ENCODE data around the gene APOA5. TPM values are rescaled to one million over a fixed set of nuclear protein-coding genes. Genes with fewer than 3 reads are reported as not detected.

Gene APOA5
- total and polyA plus RNA-seq, 2 of the 13 experiments (the other 11 are each of a cell fraction or from before 2014, with no cell fraction given) = 44.0 to 49.1 TPM

DNA sequence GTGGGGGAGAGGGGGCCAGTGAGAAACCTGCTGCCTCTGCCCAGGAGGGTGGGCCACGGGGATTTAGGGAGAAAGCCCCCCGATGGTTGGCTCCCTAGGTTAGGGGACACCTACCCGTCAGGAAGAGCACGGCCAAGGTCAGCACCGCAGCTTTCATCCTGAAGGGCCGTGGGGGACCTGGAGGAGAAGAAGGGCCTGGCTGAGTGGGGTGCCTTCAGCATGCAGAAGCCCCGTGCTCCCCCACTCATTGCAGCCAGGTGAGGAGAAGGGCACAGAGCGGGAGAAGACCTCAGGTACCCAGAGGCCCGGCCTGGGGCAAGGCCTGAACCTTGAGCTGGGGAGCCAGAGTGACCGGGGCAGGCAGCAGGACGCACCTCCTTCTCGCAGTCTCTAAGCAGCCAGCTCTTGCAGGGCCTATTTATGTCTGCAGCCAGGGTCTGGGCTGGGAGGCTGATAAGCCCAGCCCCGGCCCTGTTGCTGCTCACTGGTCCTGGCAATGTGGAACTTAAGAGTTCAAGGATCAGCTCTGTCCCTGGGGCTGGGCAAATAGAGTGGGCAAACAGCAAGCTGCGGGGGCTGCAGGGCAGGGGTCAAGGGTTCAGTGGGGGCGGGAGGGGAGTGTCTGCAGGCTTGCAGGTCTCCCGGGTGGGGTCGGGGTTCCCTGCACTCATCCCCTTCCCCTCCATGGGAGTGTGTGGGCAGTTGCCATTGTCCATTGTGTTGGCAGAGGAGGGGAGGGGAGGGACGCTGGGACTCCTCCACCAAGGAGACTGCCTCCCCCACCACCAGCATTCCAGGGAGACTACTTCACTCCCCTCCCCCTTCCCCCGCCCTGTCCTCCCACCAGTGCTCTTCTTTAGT, 45.8 kb upstream of the APOA5 start, which contains the start of gene APOA1 (continued):
- TF ChIP-seq ARID4A (CRISPR knock-in tag; IDR thresholded peaks at IDR 0.05; ENCODE audit: borderline replicate concordance) (peak; percentile 79; the same call in 1 of the 2 replicates), POGZ (CRISPR knock-in tag; IDR thresholded peaks at IDR 0.05) (no peak), ZNF775 (CRISPR knock-in tag; IDR thresholded peaks at IDR 0.05; ENCODE audit: borderline replicate concordance) (no peak), ZNF746 (CRISPR knock-in tag; IDR thresholded peaks at IDR 0.05) (peak; percentile 97), ZFX (CRISPR knock-in tag; IDR thresholded peaks at IDR 0.05; ENCODE audit: low read depth) (peak; percentile 98), ZNF256 (CRISPR knock-in tag; conservative IDR thresholded peaks at IDR 0.05) (peak; percentile 66; the same call in 1 of the 2 replicates), MLLT10 (CRISPR knock-in tag; IDR thresholded peaks at IDR 0.05) (peak; percentile 94), ZFY (CRISPR knock-in tag; IDR thresholded peaks at IDR 0.05) (peak; percentile 98), NFKBIZ (CRISPR knock-in tag; IDR thresholded peaks at IDR 0.05) (no peak), ZXDC (CRISPR knock-in tag; IDR thresholded peaks at IDR 0.05) (no peak), MNT (IDR thresholded peaks at IDR 0.05) (no peak; the same call in 1 of the 2 replicates), ZNF619 (CRISPR knock-in tag; IDR thresholded peaks at IDR 0.05) (peak; percentile 93), IKZF4 (CRISPR knock-in tag; IDR thresholded peaks at IDR 0.05; ENCODE audit: borderline replicate concordance, low read depth, not compliant biosample characterization) (peak; percentile 54), ZMYM3 (CRISPR knock-in tag; IDR thresholded peaks at IDR 0.05) (peak; percentile 80), NFKB2 (CRISPR knock-in tag; IDR thresholded peaks at IDR 0.05; ENCODE audit: borderline replicate concordance) (peak; percentile 60)
- TF ChIP-seq, protein P1, sequence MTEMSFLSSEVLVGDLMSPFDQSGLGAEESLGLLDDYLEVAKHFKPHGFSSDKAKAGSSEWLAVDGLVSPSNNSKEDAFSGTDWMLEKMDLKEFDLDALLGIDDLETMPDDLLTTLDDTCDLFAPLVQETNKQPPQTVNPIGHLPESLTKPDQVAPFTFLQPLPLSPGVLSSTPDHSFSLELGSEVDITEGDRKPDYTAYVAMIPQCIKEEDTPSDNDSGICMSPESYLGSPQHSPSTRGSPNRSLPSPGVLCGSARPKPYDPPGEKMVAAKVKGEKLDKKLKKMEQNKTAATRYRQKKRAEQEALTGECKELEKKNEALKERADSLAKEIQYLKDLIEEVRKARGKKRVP (CRISPR knock-in tag; IDR thresholded peaks at IDR 0.05) = peak in 1 of 2 experiments; percentile 43; a peak in 1 of 4 replicates
- TF ChIP-seq, protein P2, sequence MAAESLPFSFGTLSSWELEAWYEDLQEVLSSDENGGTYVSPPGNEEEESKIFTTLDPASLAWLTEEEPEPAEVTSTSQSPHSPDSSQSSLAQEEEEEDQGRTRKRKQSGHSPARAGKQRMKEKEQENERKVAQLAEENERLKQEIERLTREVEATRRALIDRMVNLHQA (CRISPR knock-in tag; IDR thresholded peaks at IDR 0.05) = no peak

Data from HepG2 (cell line).